Stimulated activated CD4-positive, alpha-beta T cell treated with anti-CD3 and anti-CD28 coated beads, Interleukin-4, amount 100 ng/mL, for 48 hours (primary cell): Measurements from ENCODE around the gene TRPM5.
A peak's percentile ranks its signal among the peaks of the same experiment; 100 is the strongest.

Source experiments
- DNase-seq, 2 donors: peaks; one replicate each; pipeline ENCODE4 v3.0.0-alpha.2; 2020; ENCODE audit warnings: low read depth in 2 of 2

The TRPM5 gene

DNA sequence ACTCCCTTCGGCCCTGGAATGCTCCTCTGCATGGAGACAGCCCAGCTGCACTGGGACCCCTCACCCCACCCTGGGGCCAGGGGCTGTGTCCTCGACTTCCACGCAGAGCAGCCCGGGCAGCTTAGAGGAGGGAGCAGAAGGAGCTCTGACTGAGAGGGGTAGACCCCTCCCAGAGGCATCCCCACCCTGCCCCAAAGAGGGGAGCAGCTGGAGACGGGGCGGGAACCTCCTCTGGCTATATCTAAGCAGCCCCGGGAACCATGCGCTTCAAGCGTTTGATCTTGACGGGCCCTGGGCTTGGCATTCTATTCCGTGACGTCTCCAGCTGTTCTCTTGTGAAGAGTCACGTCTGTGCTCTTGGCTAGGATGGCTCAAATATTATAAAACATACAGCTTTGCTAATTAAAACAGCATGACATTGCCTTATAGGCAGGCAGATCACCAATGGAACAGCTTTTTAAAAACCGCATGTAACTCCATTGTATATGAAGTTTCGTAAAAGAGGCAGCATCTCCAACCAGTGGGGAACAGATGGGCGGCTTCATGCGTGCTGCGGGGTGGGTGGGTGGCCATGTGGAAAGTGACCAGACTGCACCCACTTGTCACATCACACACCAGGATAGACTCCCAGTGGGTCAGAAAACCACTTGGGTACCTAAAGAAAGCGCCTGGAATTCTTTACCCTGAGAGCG, 8.2 kb upstream of the TRPM5 start:
- no peak for DNase-seq

DNA sequence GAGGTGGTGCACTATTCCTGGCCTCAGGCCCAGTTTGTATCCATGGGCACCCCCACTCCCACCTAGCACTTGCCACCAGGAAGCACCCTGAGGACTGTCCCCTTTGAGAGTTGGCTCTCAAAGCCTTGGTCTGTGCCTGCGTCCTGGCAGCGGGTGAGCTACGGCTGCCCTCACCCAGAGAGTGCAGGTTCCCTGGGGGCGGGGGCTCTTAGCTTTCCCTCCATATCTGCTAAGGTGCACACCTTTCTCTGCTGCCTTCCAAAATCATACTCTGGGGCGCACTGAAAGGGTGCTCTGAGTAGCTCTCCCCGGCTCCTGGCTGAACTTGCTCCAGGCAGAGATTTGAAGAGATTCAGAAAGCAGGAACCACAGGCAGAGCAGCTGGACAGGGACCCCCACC, 7.6 kb upstream of the TRPM5 start:
- no peak for DNase-seq

DNA sequence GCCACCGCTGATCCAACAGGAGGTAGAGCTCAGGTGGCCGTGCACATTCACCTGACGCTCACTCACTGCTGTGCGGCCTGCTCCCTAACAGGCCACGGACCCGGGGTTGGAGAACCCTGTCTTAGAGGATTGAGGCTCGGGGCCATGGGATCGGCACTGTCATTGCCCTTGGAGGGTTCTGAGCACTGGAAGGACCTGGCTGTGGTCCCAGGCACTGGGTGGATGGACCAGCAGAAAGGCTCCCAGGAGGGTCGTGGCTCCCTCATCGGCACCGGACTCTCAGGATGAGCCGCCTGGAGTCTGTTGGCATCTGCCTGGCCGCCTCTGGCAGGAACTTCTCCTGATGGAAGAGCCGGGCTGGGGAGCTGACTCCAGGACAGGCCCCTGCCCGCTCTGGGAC, 7.0 kb upstream of the TRPM5 start:
- DNase-seq = no peak

DNA sequence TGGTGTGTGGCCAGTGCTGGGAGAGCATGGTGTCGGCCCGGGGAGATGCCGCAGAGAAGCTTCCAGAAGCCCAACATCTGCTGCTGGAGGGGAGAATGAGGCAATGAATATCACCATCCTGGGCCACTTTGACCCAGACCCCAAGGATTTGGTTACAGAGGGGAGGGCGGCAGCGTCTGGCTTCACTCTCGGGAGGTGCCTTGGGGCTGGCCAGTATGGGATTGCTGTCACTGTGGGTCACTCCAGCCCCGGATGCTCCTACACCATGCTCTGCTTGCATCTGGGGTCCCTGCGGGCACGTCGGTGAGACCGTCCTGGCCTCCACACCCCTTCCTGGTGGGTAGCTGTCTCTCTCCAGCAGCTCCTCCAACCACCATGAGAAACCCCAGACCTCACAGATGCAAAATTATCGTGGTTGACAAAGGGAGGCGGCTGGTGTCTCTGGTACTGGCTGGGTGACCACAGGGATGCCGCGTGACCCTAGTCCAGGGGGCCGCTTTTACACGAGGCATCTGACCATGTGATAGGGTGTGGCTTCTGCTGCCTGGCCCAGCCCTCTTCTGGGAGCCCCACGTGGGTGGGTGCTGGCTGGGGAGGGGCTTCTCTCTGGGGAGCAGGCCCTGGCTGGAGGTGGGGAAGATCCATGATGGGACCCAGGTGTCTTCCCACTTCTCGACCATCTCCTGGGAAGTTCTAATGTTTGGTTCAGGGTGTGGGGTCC, 6.2 kb upstream of the TRPM5 start:
- DNase-seq = no peak

DNA sequence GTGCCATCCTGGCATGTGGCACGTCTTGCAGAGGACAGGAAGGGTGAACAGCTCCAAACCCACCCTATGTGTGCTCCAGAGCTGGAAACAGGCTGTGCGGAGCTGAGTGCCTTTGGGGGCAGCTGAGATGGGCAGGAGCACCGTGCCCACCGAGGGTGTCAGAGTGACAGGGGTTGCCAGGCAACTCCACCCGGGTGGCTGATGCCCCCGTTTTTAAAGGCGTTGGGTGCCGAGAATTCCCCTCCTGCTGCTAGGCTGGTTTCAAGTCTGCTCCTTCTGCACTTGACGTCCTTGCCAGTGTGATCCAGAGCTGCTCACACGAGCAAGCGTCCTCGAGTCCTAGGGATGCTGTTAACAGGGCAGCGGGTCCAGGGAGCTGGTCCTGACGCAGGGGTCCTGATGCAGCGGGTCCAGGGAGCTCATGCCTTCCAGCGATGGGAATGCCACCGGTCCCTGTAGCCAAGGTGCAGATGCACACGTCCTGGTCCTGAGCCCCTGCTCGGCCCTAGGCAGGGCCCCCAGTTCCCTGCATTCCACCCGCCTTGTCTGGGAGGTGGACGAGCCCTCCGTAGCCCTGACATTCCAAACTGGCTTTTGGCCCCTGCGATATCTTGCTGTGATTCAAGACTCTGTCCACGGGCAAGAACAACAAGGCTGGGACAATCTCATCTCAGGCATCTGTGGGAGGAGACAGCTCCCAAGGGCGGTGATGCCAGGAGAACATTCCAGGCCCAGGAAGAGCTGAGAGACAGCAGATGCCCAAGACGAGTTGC, 5.4 kb upstream of the TRPM5 start:
- no peak for DNase-seq

DNA sequence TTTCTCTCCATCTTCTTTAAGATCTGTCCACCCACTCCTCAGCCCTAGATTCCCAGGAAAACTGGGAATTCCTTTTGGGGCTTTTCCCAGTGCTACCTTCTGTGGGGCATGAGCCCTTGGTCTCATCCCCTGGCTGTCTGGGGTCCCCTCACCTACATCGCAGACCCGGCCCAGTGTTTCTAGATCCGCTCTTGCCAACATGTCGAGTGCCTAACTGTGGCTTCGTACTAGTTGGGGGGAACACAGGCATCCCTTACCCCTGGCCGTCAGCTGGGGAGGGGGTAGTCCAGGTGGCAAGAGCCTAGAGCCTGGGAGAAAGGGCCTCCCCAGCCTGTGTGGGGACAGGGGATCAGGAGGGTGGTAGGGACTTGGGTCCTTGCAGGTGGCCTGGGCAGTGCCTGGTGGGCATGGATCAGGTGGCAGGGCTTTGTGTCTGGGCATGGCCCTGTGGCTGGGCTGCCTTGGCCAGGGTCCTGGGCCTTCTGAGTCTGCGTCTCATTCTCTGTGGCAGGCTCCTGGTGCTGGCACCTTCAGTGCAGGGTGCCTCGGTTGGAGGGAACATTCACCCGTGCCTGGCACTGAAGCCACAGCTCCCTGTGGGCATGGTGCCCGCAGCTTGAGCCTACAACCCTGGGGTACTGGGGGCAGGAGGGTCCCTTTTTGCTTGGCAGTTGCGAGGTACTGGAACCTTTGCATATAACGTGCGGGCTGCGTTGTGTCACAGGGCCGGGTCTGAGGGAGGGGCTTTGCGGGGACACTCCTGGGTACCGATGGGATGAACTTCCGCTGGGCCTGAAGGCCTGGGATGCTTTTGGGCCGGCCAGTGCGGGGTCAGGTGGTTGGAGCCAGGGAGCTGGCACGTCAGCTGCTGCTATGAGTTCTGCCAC, 4.6 kb upstream of the TRPM5 start:
- no peak for DNase-seq

DNA sequence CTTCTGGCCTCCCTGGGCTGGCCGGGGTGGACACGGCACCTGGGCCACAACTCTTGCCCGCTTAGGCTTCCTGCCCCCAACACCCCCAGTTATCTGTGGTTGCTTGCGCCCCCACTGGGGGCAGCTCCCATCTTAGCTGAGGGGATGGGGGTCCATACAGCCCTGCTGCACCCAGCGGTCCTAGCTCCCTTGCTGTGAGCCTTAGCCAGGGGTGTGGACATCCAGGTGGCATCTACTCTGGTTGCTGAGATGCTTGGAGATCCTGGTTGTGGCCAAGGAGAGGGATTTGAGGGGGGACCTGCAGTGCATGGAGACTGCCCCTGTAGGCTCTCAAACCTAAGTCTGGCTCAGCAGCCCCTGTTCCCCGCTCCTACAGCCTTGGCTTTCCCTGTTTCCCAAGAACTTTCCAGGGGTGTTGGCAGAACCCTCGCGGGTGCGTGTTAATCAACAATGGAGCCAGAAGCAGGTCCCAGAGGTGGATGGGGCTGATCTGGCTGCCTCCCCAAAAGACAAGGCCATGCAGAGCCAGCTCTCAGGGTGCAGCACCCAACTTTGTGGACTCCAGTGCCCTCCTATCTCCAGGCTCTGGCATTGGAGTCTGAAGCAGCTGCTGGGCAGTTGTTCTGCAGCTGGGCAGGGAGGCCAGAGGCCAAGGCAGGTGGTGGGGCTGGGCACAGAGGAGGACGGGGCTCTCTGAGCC, 3.8 kb upstream of the TRPM5 start:
- no peak for DNase-seq

DNA sequence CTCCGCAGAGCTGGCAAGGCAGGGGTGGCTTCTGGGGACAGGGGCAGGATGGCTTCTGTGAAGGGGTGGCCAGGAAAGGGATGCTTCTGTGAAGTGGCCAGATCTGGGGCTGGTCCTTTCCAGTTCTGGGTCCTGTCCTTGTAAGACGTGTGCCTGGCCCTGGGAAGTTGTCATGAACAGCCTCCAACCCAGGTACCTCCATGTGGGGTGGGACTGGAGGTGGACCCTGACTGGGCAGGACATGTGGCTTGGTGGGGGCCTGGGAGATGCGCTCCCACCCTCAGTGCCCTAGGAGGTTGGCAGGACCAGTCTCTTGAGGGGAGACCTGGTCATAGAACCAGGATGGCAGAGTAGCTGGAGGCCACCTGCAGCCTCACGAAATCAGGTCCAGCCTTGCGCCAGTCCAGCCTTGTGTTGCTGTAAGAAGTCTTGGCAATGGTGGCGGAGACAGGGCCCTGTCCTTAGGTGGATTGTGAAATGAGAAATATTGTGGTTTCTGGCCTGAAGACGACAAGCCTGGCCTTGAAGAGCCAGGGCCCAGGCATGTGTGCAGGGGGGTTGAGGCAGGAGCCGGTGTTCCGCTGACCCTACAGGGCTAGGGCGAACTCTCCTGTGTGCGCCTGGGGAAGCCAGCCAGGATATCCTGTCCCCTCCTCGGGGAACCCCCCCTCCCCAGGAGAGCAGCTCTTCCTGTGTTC, 3.1 kb upstream of the TRPM5 start:
- DNase-seq = no peak

DNA sequence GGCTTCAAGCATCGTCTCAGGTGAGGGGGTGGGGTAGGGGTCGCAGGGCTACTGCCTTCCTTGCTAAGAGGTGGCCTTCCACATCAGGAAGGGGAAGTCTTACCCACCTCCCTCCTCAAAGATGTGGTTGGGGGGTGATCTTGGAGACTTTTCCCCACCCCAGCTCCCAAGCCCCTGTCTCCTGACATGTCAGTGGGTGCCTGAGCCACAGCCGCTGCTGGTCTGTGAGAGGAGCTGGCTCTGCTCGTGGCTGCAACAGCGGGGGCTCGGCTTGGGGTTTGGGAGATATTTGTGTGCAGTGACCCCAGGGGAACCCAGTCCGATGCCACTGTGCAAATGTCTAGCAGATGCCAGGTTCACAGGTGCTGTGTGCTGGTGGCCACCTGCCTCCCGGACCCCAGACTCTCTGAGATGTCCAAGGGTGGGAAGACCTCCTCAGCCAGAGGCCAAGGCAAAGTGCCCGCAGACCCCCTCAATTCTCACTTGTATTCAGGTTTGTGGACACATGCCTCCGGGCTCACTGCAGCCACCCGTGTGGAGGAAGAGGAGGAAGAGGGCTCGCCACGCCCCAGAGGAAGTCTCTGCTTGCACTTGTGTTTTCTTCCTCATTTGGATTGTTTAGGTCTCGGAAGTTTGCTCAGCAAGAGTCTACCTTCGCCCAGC, 2.4 kb upstream of the TRPM5 start:
- DNase-seq = no peak

DNA sequence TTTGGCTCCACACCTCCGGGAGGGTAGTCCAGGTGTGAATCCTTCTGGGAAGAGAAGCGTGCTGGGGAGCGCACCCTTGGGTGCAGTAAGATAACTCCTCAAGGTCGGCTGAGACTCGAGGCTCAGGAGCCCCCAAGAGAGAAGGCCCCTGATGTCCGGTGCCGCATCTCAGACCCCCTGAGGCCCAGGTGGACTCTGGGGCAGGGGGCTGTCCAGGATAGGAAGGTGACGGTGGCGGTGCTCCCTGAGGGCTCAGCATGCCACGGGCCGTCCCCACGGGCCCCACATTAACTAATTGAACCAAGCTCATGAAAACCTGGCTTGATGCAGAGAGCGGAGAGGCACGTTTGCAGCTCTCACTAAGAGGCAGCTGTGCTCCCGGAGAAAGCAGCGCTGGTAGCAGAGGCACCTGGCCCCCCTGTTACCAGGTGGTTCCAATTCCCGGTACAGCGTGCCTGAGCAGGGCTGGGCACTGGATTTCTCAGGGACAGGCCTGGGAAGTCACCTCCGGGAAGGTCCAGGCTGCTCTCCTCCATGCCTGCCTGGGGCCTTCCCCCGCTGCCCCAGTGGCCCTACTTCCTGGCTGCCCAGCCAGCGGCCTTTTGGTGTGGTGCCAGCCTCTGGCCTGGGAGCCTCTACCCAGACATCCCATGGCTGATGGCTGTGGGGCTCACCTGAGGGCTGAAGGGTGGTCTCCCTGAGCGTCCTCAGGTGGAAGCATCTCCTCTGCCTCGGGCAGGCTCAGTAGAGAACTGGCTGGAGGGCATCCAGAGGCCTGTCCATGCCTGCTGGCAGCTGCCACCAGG, 1.6 kb upstream of the TRPM5 start:
- DNase-seq = no peak

DNA sequence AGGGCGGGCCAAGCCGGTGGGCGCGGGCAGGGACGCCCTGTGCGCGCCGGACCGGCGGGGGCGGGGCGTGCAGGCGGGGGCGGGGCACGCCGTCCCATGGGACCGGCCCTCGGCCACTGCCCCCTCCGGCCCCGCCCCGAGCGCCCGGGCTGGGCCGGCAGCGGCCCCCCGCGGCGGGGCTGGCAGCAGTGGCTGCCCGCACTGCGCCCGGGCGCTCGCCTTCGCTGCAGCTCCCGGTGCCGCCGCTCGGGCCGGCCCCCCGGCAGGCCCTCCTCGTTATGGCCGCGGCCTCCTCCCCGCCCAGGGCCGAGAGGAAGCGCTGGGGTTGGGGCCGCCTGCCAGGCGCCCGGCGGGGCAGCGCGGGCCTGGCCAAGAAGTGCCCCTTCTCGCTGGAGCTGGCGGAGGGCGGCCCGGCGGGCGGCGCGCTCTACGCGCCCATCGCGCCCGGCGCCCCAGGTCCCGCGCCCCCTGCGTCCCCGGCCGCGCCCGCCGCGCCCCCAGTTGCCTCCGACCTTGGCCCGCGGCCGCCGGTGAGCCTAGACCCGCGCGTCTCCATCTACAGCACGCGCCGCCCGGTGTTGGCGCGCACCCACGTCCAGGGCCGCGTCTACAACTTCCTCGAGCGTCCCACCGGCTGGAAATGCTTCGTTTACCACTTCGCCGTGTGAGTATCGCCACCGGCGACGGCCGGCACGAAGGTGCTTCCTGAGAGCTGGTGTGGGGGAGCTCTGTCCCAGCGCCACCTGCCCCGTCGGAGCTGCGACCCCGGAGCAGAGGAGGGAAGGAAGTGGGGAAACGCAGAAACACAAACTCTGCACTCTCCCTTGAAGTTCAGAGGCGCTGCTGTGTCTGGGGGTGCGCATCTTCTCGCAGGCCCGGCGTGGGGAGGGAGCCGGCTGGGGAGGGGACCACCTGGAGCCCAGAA, 769 bp upstream of the TRPM5 start, which contains the start of gene KCNQ1:
KCNQ1 (plus strand) TSS at position 188 of the 925 bp plus-strand sequence; CDS start at position 279, 91 bp downstream.
- peak in 1 of 2 donors; percentile 58 for DNase-seq

DNA sequence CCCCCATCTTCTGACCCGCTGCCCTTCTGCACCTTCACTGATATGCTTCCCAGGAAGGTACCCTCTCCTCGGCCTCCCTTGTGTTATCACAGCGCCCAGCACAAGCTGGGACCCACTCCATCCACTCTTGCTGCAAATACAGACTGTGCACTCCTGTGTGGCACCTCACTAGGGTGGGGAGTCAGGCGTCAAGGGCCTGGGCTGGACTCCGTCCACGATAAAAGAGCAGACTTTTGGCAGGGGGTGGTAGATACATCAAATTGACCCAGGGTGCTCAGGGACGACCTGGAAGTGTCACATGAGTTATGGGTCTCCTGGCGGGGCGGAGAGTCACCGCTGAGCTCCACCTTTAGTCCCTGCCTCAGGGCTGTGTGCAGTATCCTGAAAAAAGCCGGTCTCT, 908 bp downstream of the TRPM5 start:
- DNase-seq = no peak

DNA sequence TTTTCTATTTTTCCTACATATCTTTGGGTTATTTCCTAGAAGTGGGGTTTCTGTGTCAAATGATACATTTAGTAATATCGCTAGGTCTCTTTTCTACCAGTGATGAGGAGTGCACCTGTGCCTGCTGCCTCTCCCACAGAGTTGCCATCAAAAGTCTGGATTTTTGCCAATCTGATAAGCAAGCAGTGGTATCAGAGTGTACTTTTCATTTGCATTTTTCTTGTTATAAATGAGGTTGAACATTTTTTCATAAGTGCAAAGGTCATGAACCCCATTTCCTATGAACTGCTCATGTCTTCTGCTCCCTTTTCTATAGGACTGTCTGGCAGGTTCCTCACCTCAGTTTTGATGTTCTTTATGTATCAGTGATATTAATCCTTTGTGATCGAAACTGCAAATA, 1.7 kb downstream of the TRPM5 start:
- no peak for DNase-seq

DNA sequence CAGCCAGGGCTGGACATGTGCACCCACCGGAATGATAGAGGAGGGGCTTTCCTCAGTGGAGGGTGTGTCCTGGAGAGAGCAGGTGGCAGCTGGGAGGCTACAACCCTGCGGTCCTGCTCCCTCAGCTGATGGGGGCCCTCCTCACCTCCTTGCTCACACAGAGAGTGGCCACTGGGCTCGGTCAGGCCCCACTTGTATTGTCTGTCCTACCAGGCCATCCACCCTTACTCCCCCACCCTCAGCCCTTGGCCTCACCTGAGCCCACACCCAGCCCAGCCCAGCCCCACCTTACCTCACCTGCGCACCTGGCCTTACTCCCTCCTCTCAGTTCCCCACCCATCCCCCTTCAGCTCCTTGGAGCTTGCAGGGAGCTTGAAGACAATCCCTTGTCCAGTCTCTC, 3.1 kb downstream of the TRPM5 start:
- DNase-seq = no peak

DNA sequence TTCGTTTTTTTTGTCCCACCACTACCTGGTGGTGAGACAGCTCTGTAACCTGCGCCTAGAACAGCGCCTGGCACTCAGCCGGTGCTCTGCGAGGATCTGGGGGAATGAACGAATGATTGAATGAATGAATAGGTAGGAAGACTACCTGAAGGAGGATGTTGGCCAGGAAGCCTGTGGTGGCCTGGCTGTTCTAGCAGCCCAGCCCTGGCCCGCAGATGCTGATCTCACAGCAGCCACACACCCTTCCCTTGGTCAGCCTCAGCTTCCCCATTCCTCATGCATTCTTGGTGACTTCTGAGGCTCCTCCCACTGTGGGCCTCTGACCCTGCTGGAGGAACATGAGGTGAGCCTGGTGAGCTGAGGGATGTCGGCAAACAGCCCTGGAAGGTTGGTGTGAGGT, 3.7 kb downstream of the TRPM5 start:
- no peak for DNase-seq

DNA sequence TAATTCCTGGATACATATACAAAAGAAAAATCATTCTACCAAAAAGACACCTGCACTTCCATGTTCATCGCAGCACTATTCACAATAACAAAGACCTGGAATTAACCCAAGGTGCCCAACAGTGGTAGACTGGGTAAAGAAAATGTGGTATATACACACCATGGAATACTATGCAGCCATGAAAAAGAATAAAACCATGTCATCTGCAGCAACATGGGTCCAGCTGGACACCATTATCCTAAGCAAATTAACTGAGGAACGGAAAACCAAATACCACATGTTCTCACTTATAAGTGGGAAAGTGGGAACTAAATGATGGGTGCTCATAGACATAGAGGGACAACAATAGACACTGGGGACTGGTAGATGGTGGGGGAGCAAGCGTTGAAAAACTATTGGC, 4.5 kb downstream of the TRPM5 start:
- DNase-seq = no peak

DNA sequence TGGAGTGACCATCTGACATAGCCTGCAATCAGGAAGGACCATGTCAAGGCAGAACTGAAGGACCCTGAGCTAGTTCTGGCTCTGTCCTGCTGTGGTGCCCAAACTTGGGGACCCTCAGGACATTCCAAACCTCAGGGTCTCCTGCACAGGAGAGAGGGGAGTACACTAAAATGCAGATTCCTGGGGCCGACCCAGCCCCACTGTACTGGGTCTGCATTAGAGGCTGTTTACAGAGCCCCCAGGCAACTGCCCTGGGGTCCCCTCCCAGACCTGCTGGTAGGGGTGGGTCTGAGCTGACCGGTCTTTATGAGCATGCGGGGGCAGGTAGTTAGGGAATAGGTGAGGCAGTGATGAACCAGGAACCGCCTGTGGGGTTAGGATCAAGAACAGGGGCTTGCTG, 6.8 kb downstream of the TRPM5 start:
- no peak for DNase-seq

DNA sequence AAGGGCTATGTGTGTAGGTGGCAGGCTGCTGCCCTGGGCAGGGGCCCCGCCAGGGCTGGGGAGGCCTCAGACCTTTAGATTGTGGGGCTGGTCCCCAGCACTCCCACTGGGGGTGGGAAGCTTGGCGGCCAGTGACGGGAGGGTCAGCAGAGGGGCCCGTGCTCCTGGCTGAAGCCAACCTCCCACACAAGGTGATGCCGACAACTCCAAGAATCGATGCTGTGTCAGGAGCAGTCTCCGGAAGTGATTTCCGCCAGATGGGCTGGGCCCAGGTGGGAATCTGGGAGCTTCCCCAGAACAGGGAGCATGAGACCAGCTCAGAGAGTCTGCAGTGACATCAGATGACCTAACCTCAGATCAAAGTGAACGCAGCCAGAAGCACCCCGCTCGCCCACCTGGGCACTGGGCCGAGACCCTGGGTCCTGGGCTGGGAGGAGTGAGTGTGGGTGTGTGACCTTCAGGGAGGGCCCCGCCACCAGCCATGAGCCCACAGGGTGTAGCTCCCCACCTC, 7.7 kb downstream of the TRPM5 start:
- no peak for DNase-seq
